Transverse colon (tissue), 4 donors: ENCODE data around the gene MAP3K3.

ENCODE experiments used
- POLR2A ChIP-seq: fragments of 450-650 bp; IDR thresholded peaks from one replicate; pipeline ENCODE4 v1.6.1; 2016; ENCODE audit warnings: antibody characterized with exemption, mild to moderate bottlenecking, moderate library complexity
- POLR2AphosphoS5 ChIP-seq, 3 donors: sonication (generic); formaldehyde crosslinking; IDR thresholded peaks; one replicate each; pipeline ENCODE4 v1.6.1; 2016; ENCODE audit warnings: antibody characterized with exemption in 3 of 3
- TF ChIP-seq, protein P1 (sequence below), 5 experiments: fragments of 200-600 bp in 3 of 5; fragments of 450-650 bp in 2 of 5; sonication (generic) in 3 of 5; IDR thresholded peaks; 1 replicate in 2 of 5; 2 replicates in 3 of 5; pipeline ENCODE4 v1.5.1; 2016 to 2017; ENCODE audit warnings: antibody characterized with exemption in 5 of 5, inconsistent platforms in 3 of 5, mild to moderate bottlenecking in 2 of 5, moderate library complexity in 1 of 5

DNA sequence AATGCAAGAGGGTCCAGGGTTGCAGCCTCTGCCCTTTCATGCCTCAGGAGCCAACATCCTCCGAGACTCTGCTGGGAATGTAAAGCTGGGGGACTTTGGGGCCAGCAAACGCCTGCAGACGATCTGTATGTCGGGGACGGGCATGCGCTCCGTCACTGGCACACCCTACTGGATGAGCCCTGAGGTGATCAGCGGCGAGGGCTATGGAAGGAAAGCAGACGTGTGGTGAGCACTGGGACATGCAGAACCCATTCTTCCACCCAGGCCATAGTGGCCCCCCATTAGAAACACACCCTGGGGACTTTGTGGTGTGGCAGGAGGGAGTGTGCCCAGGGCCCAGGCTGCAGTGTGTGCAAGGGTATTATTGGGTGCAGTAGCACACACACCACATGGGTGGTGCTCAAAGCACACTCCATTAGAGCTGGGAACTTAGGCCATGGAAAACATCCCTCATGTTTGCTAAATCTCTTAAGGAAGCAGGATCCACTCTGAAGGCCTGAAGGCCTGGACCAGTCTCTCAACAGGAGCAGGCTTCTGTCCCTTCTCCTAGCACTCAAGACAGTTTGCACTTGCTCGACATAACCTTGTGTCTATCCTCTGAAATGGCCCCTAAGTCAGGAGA lies 70.1 kb downstream of the MAP3K3 start:
- TF ChIP-seq, protein P1, sequence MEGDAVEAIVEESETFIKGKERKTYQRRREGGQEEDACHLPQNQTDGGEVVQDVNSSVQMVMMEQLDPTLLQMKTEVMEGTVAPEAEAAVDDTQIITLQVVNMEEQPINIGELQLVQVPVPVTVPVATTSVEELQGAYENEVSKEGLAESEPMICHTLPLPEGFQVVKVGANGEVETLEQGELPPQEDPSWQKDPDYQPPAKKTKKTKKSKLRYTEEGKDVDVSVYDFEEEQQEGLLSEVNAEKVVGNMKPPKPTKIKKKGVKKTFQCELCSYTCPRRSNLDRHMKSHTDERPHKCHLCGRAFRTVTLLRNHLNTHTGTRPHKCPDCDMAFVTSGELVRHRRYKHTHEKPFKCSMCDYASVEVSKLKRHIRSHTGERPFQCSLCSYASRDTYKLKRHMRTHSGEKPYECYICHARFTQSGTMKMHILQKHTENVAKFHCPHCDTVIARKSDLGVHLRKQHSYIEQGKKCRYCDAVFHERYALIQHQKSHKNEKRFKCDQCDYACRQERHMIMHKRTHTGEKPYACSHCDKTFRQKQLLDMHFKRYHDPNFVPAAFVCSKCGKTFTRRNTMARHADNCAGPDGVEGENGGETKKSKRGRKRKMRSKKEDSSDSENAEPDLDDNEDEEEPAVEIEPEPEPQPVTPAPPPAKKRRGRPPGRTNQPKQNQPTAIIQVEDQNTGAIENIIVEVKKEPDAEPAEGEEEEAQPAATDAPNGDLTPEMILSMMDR (IDR thresholded peaks at IDR 0.05): no peak
- TF ChIP-seq POLR2A (no peak), POLR2AphosphoS5 (IDR thresholded peaks at IDR 0.05) (no peak)
